GM12878 (cell line): ENCODE results near the gene MRPS18A. TPM values are rescaled to one million over a fixed set of nuclear protein-coding genes. Genes with fewer than 3 reads are reported as not detected.
A peak's percentile ranks its signal among the peaks of the same experiment; 100 is the strongest.

Experiments used
- ATAC-seq: fragments of 200-7000 bp; cut with Tn5 transposase; 3 replicates; pipeline ENCODE4 v1.9.1; 2020; ENCODE audit warnings: mild to moderate bottlenecking, moderate library complexity
- BruUV-seq: library from RNA; stranded (reverse); fragments of 400-500 nt; replicated peaks from 2 replicates; lab custom pipeline; 2021; lab: Mats Ljungman, UMichigan
- CTCF ChIA-PET: fragments of 300-600 bp; sonication (Branson Sonifier 250); formaldehyde crosslinking; extraction: SDS; loops from one replicate; lab custom pipeline; 2021; ENCODE audit warnings: inconsistent platforms; lab: Yijun Ruan, JAX
- POLR2A ChIA-PET: fragments of 350-600 bp; formaldehyde crosslinking; extraction: SDS; loops from one replicate; lab custom pipeline; 2021; ENCODE audit warnings: inconsistent platforms; lab: Charles Lee
- RAD21 ChIA-PET: fragments of 300-600 bp; sonication (Branson Sonifier 250); formaldehyde crosslinking; loops from one replicate; lab custom pipeline; 2023; ENCODE audit warnings: antibody characterized with exemption; ENCODE audit not compliant: unreplicated experiment; lab: Charles Lee
- SMC1A ChIA-PET: fragments of 300-600 bp; sonication (Branson Sonifier 250); formaldehyde crosslinking; loops from one replicate; lab custom pipeline; 2023; ENCODE audit not compliant: unreplicated experiment, uncharacterized antibody; lab: Charles Lee
- DNase-seq: peaks from one replicate; pipeline ENCODE4 v3.0.0-alpha.2; 2011; ENCODE audit warnings: low read depth, low spot score
- FAIRE-seq: peaks from 3 replicates; lab custom pipeline; 2011; peaks lifted over from hg19 to GRCh38; lab: Jason Lieb, UNC
- H2AFZ ChIP-seq: 2 replicates; pipeline ENCODE4 v1.6.0; 2011; ENCODE audit warnings: low read depth, low read length, control low read depth; ENCODE audit not compliant: control insufficient read depth
- H3K27ac ChIP-seq: 2 replicates; pipeline ENCODE4 v1.5.1; 2011; ENCODE audit warnings: control low read depth; ENCODE audit not compliant: control insufficient read depth, insufficient read depth
- H3K27me3 ChIP-seq, 2 experiments: replicated peaks in 1 of 2; 2 replicates each; pipeline versions ENCODE4 v1.6.0 to v1.6.1; 2011; ENCODE audit warnings: low read length in 1 of 2; ENCODE audit not compliant: control insufficient read depth in 2 of 2, insufficient read depth in 2 of 2
- H3K36me3 ChIP-seq, 2 experiments: 2 replicates each; pipeline ENCODE4 v1.5.1; 2011; ENCODE audit warnings: low read length in 1 of 2; ENCODE audit not compliant: control insufficient read depth in 2 of 2, insufficient read depth in 2 of 2
- H3K4me1 ChIP-seq: 2 replicates; pipeline ENCODE4 v1.6.1; 2011; ENCODE audit warnings: mild to moderate bottlenecking, low read length, moderate library complexity, mixed read lengths; ENCODE audit not compliant: control insufficient read depth, insufficient read depth
- H3K4me2 ChIP-seq: 2 replicates; pipeline ENCODE4 v1.6.0; 2011; ENCODE audit warnings: control low read depth; ENCODE audit not compliant: control insufficient read depth, insufficient read depth
- H3K4me3 ChIP-seq: fragments of 200-600 bp; sonication (generic); 2 replicates; pipeline ENCODE4 v1.5.1; 2016
- H3K79me2 ChIP-seq: 2 replicates; pipeline ENCODE4 v1.6.0; 2011; ENCODE audit warnings: low read length; ENCODE audit not compliant: control insufficient read depth, insufficient read depth
- H3K9ac ChIP-seq: 2 replicates; pipeline ENCODE4 v1.8.0; 2011; ENCODE audit warnings: low read length, control low read depth, mixed read lengths; ENCODE audit not compliant: control insufficient read depth, insufficient read depth
- H3K9me3 ChIP-seq: replicated peaks from 3 replicates; pipeline ENCODE4 v1.5.1; 2011; ENCODE audit warnings: mild to moderate bottlenecking, low read length; ENCODE audit not compliant: control insufficient read depth, insufficient read depth
- H4K20me1 ChIP-seq: 2 replicates; pipeline ENCODE4 v1.6.0; 2011; ENCODE audit not compliant: control insufficient read depth, insufficient read depth
- ATF7 ChIP-seq: fragments of 450-650 bp; IDR thresholded peaks from 2 replicates; pipeline ENCODE4 v1.6.1; 2016; ENCODE audit warnings: low read depth, mild to moderate bottlenecking
- BRCA1 ChIP-seq: IDR thresholded peaks from 2 replicates; pipeline ENCODE4 v1.6.1; 2011; ENCODE audit warnings: low read depth, low read length, improper control_type of control experiment
- CBX5 ChIP-seq: sonication (generic); IDR thresholded peaks from 2 replicates; pipeline ENCODE4 v1.6.1; 2016; ENCODE audit warnings: low read depth, moderate library complexity, mild to moderate bottlenecking, inconsistent platforms
- DPF2 ChIP-seq: fragments of 450-650 bp; IDR thresholded peaks from 2 replicates; pipeline ENCODE4 v1.6.1; 2017; ENCODE audit warnings: mild to moderate bottlenecking
- ETV6 ChIP-seq, 2 experiments: fragments of 450-650 bp in 1 of 2; IDR thresholded peaks in 1 of 2; conservative IDR thresholded peaks in 1 of 2; 2 replicates each; pipeline ENCODE4 v1.6.1; 2014; ENCODE audit warnings: antibody characterized with exemption in 1 of 2, borderline replicate concordance in 1 of 2, low read depth in 1 of 2, mild to moderate bottlenecking in 1 of 2, moderate library complexity in 1 of 2
- HDAC6 ChIP-seq: fragments of 200-600 bp; sonication (generic); IDR thresholded peaks from one replicate; pipeline ENCODE4 v1.8.0; 2017; ENCODE audit warnings: antibody characterized with exemption; ENCODE audit not compliant: unreplicated experiment
- IRF4 ChIP-seq: IDR thresholded peaks from 2 replicates; pipeline ENCODE4 v1.6.1; 2011; ENCODE audit warnings: low read depth, low read length
- IRF5 ChIP-seq: fragments of 450-650 bp; IDR thresholded peaks from 2 replicates; pipeline ENCODE4 v1.6.1; 2017; ENCODE audit warnings: borderline replicate concordance
- KLF5 ChIP-seq: fragments of 450-650 bp; IDR thresholded peaks from 2 replicates; pipeline ENCODE4 v1.6.1; 2014; ENCODE audit warnings: mild to moderate bottlenecking; ENCODE audit not compliant: partially characterized antibody
- MXI1 ChIP-seq: fragments of 150-350 bp; IDR thresholded peaks from 2 replicates; pipeline ENCODE4 v1.6.1; 2011; ENCODE audit warnings: low read depth, mild to moderate bottlenecking, inconsistent platforms, low read length, improper control_type of control experiment
- NFYB ChIP-seq: IDR thresholded peaks from 2 replicates; pipeline ENCODE4 v1.6.1; 2011; ENCODE audit warnings: low read depth, mild to moderate bottlenecking, low read length, improper control_type of control experiment, moderate library complexity; ENCODE audit not compliant: insufficient read depth
- POLR2A ChIP-seq: IDR thresholded peaks from 2 replicates; pipeline ENCODE4 v1.6.1; 2011; ENCODE audit warnings: low read depth, mild to moderate bottlenecking, low read length
- RELB ChIP-seq: fragments of 450-650 bp; IDR thresholded peaks from 2 replicates; pipeline ENCODE4 v1.6.1; 2017; ENCODE audit warnings: low read depth, mild to moderate bottlenecking, moderate library complexity
- YY1 ChIP-seq: IDR thresholded peaks from 2 replicates; pipeline ENCODE4 v1.6.1; 2011; ENCODE audit warnings: low read depth, mild to moderate bottlenecking, low read length
- ZNF217 ChIP-seq: fragments of 450-650 bp; IDR thresholded peaks from 2 replicates; pipeline ENCODE4 v1.6.1; 2017; ENCODE audit warnings: antibody characterized with exemption, mild to moderate bottlenecking
- ZNF274 ChIP-seq: IDR thresholded peaks from one replicate; pipeline ENCODE4 v1.8.0; 2011; ENCODE audit not compliant: insufficient read length, insufficient read depth
- WGBS: methylation state at CpG from one replicate; pipeline ENCODE4 v1.1.6; 2016; ENCODE audit warnings: low lambda C conversion rate; ENCODE audit not compliant: insufficient replicate concordance, insufficient coverage; ENCODE audit errors: missing lambda C conversion rate; 5-methylcytosine and 5-hydroxymethylcytosine counted together
- in situ Hi-C: fragments of 300-500 bp; cut with MboI; formaldehyde crosslinking; loops from 9 replicates; pipeline ENCODE4 v1.14.3; 2018; ENCODE audit warnings: mixed read lengths
- intact Hi-C: fragments of 100-400 bp; cut with micrococcal nuclease; formaldehyde crosslinking; loops from one replicate; pipeline ENCODE4 v1.14.2; 2022; ENCODE audit not compliant: unreplicated experiment
- polyA plus RNA-seq, 11 experiments: library from polyadenylated mRNA; depleted of rRNA in 4 of 11; unstranded in 6 of 11; stranded (reverse) in 5 of 11; fragments of >200 nt; fragmentation: Nextera tagmentation in 4 of 11; fragmentation: Illumina TruSeq in 1 of 11; extraction: Ambion mirVana in 4 of 11; extraction: Trizol in 1 of 11; gene quantifications; 1 replicate in 1 of 11; 2 replicates in 10 of 11; pipeline versions ENCODE4 v1.2.1 to v1.2.3, GENCODE V29; 2011 to 2016; ENCODE audit warnings: inconsistent platforms in 2 of 11, missing spikeins in 2 of 11, low read depth in 1 of 11
- total RNA-seq, 4 experiments: library from RNA; depleted of rRNA in 3 of 4; stranded (reverse); fragments of >200 nt in 3 of 4; fragmentation: Illumina TruSeq in 1 of 4; extraction: Trizol in 1 of 4; gene quantifications; 2 replicates each; pipeline versions ENCODE4 v1.2.1 to v1.2.3, GENCODE V29; 2013 to 2021
- TF ChIP-seq, protein P1 (sequence below): fragments of 450-650 bp; formaldehyde crosslinking; IDR thresholded peaks from 2 replicates; pipeline ENCODE4 v1.4.0; 2020; ENCODE audit warnings: mild to moderate bottlenecking, moderate library complexity

MRPS18A gene
- total and polyA plus RNA-seq, 10 of the 15 experiments (the other 5 are each of a cell fraction or from before 2014, with no cell fraction given) = 66.3 to 158 (median 98.7) TPM

- no peak overlapping the region for H2AFZ ChIP-seq
- 0% methylated on average over 5 of the region's 5 CpGs for WGBS
- ChIA-PET RAD21 (interaction anchor here (0.6 to 2.9 kb wide), 17 partner anchors 10 to 365 kb away, joined by 3 to 16 read pairs (median 4); partner anchors contain the start of genes MRPS18A, POLH, VEGFA and XPO5), POLR2A (interaction anchor here (0.6 to 3.0 kb wide), 13 partner anchors 10 to 1086 kb away, joined by 3 to 24 read pairs (median 4); partner anchors contain the start of gene VEGFA), CTCF (interaction anchor here (0.9 to 3.6 kb wide), 16 partner anchors 9 to 364 kb away, joined by 3 to 36 read pairs (median 5); partner anchors contain the start of genes MRPS18A and VEGFA), SMC1A (interaction anchor here (0.8 to 2.1 kb wide), 14 partner anchors 9 to 363 kb away, joined by 3 to 18 read pairs (median 4); partner anchors contain the start of gene MRPS18A)
- peaks cover 28% of the 10 kb centered on the region for H3K4me1 ChIP-seq
- no peaks in the 10 kb centered on the region for H3K9me3 ChIP-seq
- H3K4me2 ChIP-seq = peak overlapping the region; percentile 86
- no peaks in the 10 kb centered on the region for H3K27me3 ChIP-seq
- H3K27ac ChIP-seq = peak overlapping the region; percentile 75; the same call in 1 of the 2 replicates
- H4K20me1 ChIP-seq = no peaks in the 10 kb centered on the region
- DNase-seq = peak; percentile 87
- no TSS peak for BruUV-seq
- intact Hi-C loops = no loop called here
- no peaks in the 10 kb centered on the region for H3K36me3 ChIP-seq
- H3K79me2 ChIP-seq = no peaks in the 10 kb centered on the region
- peak overlapping the region; percentile 41; the same call in 1 of the 2 replicates for H3K4me3 ChIP-seq
- peak overlapping the region; percentile 45; the same call in 1 of the 2 replicates for H3K9ac ChIP-seq
- in situ Hi-C loops = no loop called here
- FAIRE-seq = peak; percentile 99
- peak; percentile 90 for ATAC-seq
- peak; percentile 87 for TF ChIP-seq RELB
- TF ChIP-seq KLF5 = no peak
- TF ChIP-seq POLR2A = no peak
- TF ChIP-seq ZNF217 = 0 out of 2 replicates have a peak, but pooled peaks have one; percentile 28
- peak; percentile 85; the same call in 1 of the 2 replicates for TF ChIP-seq CBX5
- TF ChIP-seq BRCA1 = no peak
- TF ChIP-seq MXI1 = no peak
- no peak for TF ChIP-seq IRF5
- TF ChIP-seq ZNF274 = no peak
- TF ChIP-seq YY1 = peak; percentile 21; the same call in 1 of the 2 replicates
- TF ChIP-seq ATF7 = peak; percentile 69
- TF ChIP-seq HDAC6 = no peak
- TF ChIP-seq IRF4 = peak; percentile 47; the same call in 1 of the 2 replicates
- TF ChIP-seq ETV6 (conservative IDR thresholded peaks at IDR 0.05 in 1 of 2, IDR thresholded peaks at IDR 0.05 in 1 of 2; ENCODE audit: borderline replicate concordance in 1 of 2, low read depth in 1 of 2) = peak in 1 of 2 experiments; percentile 75; a peak in 2 of 4 replicates
- TF ChIP-seq, protein P1, sequence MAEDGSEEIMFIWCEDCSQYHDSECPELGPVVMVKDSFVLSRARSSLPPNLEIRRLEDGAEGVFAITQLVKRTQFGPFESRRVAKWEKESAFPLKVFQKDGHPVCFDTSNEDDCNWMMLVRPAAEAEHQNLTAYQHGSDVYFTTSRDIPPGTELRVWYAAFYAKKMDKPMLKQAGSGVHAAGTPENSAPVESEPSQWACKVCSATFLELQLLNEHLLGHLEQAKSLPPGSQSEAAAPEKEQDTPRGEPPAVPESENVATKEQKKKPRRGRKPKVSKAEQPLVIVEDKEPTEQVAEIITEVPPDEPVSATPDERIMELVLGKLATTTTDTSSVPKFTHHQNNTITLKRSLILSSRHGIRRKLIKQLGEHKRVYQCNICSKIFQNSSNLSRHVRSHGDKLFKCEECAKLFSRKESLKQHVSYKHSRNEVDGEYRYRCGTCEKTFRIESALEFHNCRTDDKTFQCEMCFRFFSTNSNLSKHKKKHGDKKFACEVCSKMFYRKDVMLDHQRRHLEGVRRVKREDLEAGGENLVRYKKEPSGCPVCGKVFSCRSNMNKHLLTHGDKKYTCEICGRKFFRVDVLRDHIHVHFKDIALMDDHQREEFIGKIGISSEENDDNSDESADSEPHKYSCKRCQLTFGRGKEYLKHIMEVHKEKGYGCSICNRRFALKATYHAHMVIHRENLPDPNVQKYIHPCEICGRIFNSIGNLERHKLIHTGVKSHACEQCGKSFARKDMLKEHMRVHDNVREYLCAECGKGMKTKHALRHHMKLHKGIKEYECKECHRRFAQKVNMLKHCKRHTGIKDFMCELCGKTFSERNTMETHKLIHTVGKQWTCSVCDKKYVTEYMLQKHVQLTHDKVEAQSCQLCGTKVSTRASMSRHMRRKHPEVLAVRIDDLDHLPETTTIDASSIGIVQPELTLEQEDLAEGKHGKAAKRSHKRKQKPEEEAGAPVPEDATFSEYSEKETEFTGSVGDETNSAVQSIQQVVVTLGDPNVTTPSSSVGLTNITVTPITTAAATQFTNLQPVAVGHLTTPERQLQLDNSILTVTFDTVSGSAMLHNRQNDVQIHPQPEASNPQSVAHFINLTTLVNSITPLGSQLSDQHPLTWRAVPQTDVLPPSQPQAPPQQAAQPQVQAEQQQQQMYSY (CRISPR knock-in tag) = no peak
- TF ChIP-seq NFYB = no peak
- TF ChIP-seq DPF2 = peak; percentile 55
These were observed 27.6 kb upstream of the MRPS18A start for GRCh38 chr6:43715056-43715788.
